ENCODE results near the gene RNASE13.

RNASE13 gene

DNA sequence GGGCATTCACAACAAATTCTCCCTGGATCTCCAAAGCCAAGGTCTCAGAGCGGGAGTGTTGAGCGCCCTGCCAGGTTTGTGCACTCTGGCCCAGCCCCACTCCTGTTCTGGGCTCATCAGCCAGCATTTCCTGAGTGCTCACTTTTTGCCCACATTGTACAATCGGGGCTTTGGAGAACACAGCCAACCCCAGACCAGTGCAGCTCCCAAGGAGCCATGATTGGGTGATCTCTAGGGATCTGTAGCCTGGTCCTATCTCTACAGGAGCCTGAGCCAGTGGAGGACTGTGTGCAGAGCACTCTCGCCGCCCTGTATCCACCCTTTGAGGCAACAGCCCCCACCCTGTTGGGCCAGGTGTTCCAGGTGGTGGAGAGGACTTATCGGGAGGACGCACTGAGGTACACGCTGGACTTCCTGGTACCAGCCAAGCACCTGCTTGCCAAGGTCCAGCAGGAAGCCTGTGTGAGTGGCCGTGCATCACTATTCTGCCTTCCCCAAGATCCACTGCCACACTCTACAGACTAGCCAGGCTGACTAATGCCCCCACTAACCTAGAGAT is 38.3 kb upstream of the RNASE13 start:
- Histone ChIP-seq H3K18ac (ENCODE audit: low read length) (no peak overlapping the region), H2BK5ac (ENCODE audit: low read length) (no peak overlapping the region), H3K27me3 (ENCODE audit: insufficient read depth, low read length, poor library complexity) (no peaks in the 10 kb centered on the region), H3K4me2 (ENCODE audit: low read length) (no peak overlapping the region), H3K79me2 (ENCODE audit: control insufficient read depth, insufficient read depth, low read length) (peaks cover 3% of the 10 kb centered on the region), H3K79me1 (ENCODE audit: low read length) (peaks cover 8% of the 10 kb centered on the region), H2BK15ac (replicated peaks; ENCODE audit: low read depth) (no peak overlapping the region), H2AK5ac (ENCODE audit: low read length) (no peak overlapping the region), H3K4me3 (ENCODE audit: low read length) (no peak overlapping the region), H2BK120ac (ENCODE audit: low read depth, low read length) (no peak overlapping the region), H3K27ac (ENCODE audit: low read depth, low read length) (no peak overlapping the region), H3K4ac (ENCODE audit: low read depth, low read length) (no peak overlapping the region), H3K23ac (ENCODE audit: low read length) (no peak overlapping the region), H4K5ac (ENCODE audit: low read length) (no peak overlapping the region), H4K8ac (ENCODE audit: low read depth, low read length) (no peak overlapping the region), H3K4me1 (ENCODE audit: control insufficient read depth, low read depth, low read length) (peaks cover 5% of the 10 kb centered on the region), H3K56ac (ENCODE audit: low read length) (peak overlapping the region; percentile 99), H3K36me3 (ENCODE audit: control insufficient read depth, insufficient read depth, low read length) (peaks cover 13% of the 10 kb centered on the region), H3K9ac (ENCODE audit: low read length) (no peak overlapping the region)
- no CpG with 5 or more reads among the region's 9 CpGs for WGBS (ENCODE audit: extremely low coverage, insufficient coverage, low lambda C conversion rate)
- no peak for DNase-seq

DNA sequence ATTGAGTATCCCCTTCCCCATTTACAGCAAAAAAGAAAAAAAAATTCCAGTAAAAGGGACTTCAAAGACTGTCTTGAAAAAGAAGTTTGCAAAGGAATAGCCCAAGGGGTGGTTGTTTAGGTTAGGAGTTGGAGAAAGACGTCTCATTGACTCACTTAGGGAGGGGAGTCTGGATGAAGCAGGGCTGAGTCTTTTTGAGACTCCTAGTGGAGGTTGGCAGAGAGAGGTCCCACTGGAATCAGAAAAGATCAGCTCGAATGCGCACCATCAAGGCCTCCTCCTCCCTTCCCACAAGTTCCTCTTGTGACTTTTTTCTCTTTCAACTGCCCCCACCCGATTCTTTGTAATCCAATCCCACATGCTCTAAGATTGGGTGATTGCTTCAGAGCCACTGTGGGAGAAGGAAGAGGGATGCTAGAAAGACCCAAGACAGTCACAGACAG is 37.4 kb upstream of the RNASE13 start:
- Histone ChIP-seq H4K8ac (ENCODE audit: low read depth, low read length) (no peak overlapping the region), H3K36me3 (ENCODE audit: control insufficient read depth, insufficient read depth, low read length) (peaks cover 11% of the 10 kb centered on the region), H2BK5ac (ENCODE audit: low read length) (peak overlapping the region; percentile 95), H3K4me2 (ENCODE audit: low read length) (peak overlapping the region; percentile 78), H4K5ac (ENCODE audit: low read length) (peak overlapping the region; percentile 12), H3K23ac (ENCODE audit: low read length) (peak overlapping the region; percentile 9), H3K9ac (ENCODE audit: low read length) (peak overlapping the region; percentile 93), H3K18ac (ENCODE audit: low read length) (peak overlapping the region; percentile 95), H3K4me1 (ENCODE audit: control insufficient read depth, low read depth, low read length) (peaks cover 5% of the 10 kb centered on the region), H3K79me1 (ENCODE audit: low read length) (peaks cover 8% of the 10 kb centered on the region), H2BK15ac (replicated peaks; ENCODE audit: low read depth) (no peak overlapping the region), H3K27me3 (ENCODE audit: insufficient read depth, low read length, poor library complexity) (no peaks in the 10 kb centered on the region), H3K4ac (ENCODE audit: low read depth, low read length) (no peak overlapping the region), H3K79me2 (ENCODE audit: control insufficient read depth, insufficient read depth, low read length) (peaks cover 3% of the 10 kb centered on the region), H3K27ac (ENCODE audit: low read depth, low read length) (peak overlapping the region; percentile 99), H2AK5ac (ENCODE audit: low read length) (peak overlapping the region; percentile 43), H2BK120ac (ENCODE audit: low read depth, low read length) (no peak overlapping the region), H3K56ac (ENCODE audit: low read length) (peak overlapping the region; percentile 99), H3K4me3 (ENCODE audit: low read length) (peak overlapping the region; percentile 46)
- no CpG with 5 or more reads among the region's 4 CpGs for WGBS (ENCODE audit: extremely low coverage, insufficient coverage, low lambda C conversion rate)
- DNase-seq: peak; percentile 70

- Histone ChIP-seq H3K27me3 (ENCODE audit: insufficient read depth, low read length, poor library complexity) (no peaks in the 10 kb centered on the region), H3K56ac (ENCODE audit: low read length) (peak overlapping the region; percentile 99), H3K4me1 (ENCODE audit: control insufficient read depth, low read depth, low read length) (peaks cover 5% of the 10 kb centered on the region), H3K23ac (ENCODE audit: low read length) (peak overlapping the region; percentile 98), H3K4me2 (ENCODE audit: low read length) (peak overlapping the region; percentile 97), H3K4ac (ENCODE audit: low read depth, low read length) (peak overlapping the region; percentile 46), H2BK5ac (ENCODE audit: low read length) (peak overlapping the region; percentile 98), H4K5ac (ENCODE audit: low read length) (peak overlapping the region; percentile 12), H2BK15ac (replicated peaks; ENCODE audit: low read depth) (no peak overlapping the region), H3K79me1 (ENCODE audit: low read length) (peaks cover 8% of the 10 kb centered on the region), H2BK120ac (ENCODE audit: low read depth, low read length) (peak overlapping the region; percentile 14), H3K79me2 (ENCODE audit: control insufficient read depth, insufficient read depth, low read length) (peaks cover 3% of the 10 kb centered on the region), H3K18ac (ENCODE audit: low read length) (peak overlapping the region; percentile 95), H3K9ac (ENCODE audit: low read length) (peak overlapping the region; percentile 98), H3K4me3 (ENCODE audit: low read length) (peak overlapping the region; percentile 89), H2AK5ac (ENCODE audit: low read length) (peak overlapping the region; percentile 43), H3K36me3 (ENCODE audit: control insufficient read depth, insufficient read depth, low read length) (peaks cover 8% of the 10 kb centered on the region), H4K8ac (ENCODE audit: low read depth, low read length) (no peak overlapping the region), H3K27ac (ENCODE audit: low read depth, low read length) (peak overlapping the region; percentile 99)
- no CpG with 5 or more reads among the region's 37 CpGs for WGBS (ENCODE audit: extremely low coverage, insufficient coverage, low lambda C conversion rate)
- DNase-seq: peak; percentile 98
Measured at GRCh38 chr14:21071225-21072030, 36.8 kb upstream of the RNASE13 start.

DNA sequence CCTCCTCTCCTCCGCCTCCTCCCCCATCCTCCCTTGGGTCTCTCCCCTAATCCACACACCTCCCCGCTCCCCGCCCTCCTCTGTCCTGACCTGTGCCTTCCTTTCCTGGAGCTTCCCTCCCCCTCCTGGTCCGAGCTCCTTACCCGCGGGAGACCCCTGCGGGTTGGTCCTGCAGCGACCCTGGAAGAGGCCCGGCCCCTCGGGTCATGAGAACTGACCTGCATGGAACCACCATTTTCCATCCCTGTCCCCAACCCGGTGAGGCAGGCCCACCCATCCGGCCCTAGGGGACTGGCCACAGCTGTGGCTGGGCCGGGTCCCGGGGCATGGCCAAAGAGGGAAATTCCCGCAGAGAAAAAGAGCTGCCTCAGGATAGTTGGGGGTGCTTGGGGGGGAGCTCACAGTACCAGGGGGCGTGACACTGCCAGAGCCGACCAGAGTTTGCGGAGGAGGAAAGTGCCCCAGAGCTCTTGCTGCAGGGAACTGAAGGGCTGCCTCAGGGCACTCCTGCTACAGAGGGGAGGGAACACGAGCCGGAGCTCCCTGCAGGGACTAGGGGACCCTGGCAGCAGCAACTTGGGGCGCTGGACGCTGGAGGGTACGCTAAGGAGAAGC is 36.1 kb upstream of the RNASE13 start:
- Histone ChIP-seq H2BK120ac (ENCODE audit: low read depth, low read length) (peak overlapping the region; percentile 8), H3K4me2 (ENCODE audit: low read length) (peak overlapping the region; percentile 97), H3K18ac (ENCODE audit: low read length) (peak overlapping the region; percentile 77), H3K4me3 (ENCODE audit: low read length) (peak overlapping the region; percentile 89), H3K56ac (ENCODE audit: low read length) (peak overlapping the region; percentile 99), H2BK15ac (replicated peaks; ENCODE audit: low read depth) (no peak overlapping the region), H3K27ac (ENCODE audit: low read depth, low read length) (peak overlapping the region; percentile 99), H2AK5ac (ENCODE audit: low read length) (no peak overlapping the region), H3K79me1 (ENCODE audit: low read length) (peaks cover 8% of the 10 kb centered on the region), H3K36me3 (ENCODE audit: control insufficient read depth, insufficient read depth, low read length) (peaks cover 5% of the 10 kb centered on the region), H3K9ac (ENCODE audit: low read length) (peak overlapping the region; percentile 98), H4K5ac (ENCODE audit: low read length) (no peak overlapping the region), H3K4ac (ENCODE audit: low read depth, low read length) (peak overlapping the region; percentile 46), H4K8ac (ENCODE audit: low read depth, low read length) (no peak overlapping the region), H3K4me1 (ENCODE audit: control insufficient read depth, low read depth, low read length) (peaks cover 5% of the 10 kb centered on the region), H2BK5ac (ENCODE audit: low read length) (peak overlapping the region; percentile 98), H3K23ac (ENCODE audit: low read length) (peak overlapping the region; percentile 98), H3K27me3 (ENCODE audit: insufficient read depth, low read length, poor library complexity) (no peaks in the 10 kb centered on the region), H3K79me2 (ENCODE audit: control insufficient read depth, insufficient read depth, low read length) (peaks cover 3% of the 10 kb centered on the region)
- WGBS (ENCODE audit: extremely low coverage, insufficient coverage, low lambda C conversion rate): no CpG with 5 or more reads among the region's 23 CpGs
- peak; percentile 94 for DNase-seq

DNA sequence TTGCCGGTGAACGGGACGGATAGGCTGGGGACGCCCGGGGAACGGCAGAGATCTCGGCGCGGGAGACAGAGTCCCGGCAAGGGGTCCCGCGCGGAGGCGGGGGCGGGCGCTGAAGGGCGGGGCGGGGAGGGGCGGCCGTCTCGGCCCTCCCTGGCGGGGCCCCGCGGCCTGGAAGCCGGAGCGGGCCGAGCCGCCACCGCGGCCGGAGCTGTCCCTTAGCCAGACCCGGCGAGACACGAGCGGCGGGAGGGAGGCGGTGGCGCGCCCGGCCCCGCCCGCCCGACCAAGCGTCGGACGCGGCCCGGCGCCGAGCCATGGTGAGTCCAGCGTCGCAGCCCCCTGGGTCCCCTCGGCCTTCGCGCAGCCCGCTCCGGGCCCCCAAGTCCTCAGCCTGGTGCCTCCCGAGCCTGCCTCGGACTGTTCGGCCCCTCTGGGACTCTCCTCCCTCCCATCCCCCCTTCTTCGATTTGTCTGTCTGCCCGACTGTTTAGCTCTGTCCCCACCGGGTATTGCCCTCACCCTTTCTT is 35.5 kb upstream of the RNASE13 start, which contains the start of gene ARHGEF40:
Gene ARHGEF40 (plus strand): TSS at position 222 of the 527 bp plus-strand sequence. CDS start 93 bp downstream, at position 315.
- Histone ChIP-seq H3K79me1 (ENCODE audit: low read length) (peaks cover 8% of the 10 kb centered on the region), H3K9ac (ENCODE audit: low read length) (peak within 1 kb of the TSS; percentile 98), H3K18ac (ENCODE audit: low read length) (peak within 1 kb of the TSS; percentile 77), H3K36me3 (ENCODE audit: control insufficient read depth, insufficient read depth, low read length) (peaks cover 2% of the 10 kb centered on the region), H3K79me2 (ENCODE audit: control insufficient read depth, insufficient read depth, low read length) (peaks cover 3% of the 10 kb centered on the region), H3K4me3 (ENCODE audit: low read length) (peak within 1 kb of the TSS; percentile 89), H4K8ac (ENCODE audit: low read depth, low read length) (no peak within 1 kb of the TSS), H3K27me3 (ENCODE audit: insufficient read depth, low read length, poor library complexity) (no peaks in the 10 kb centered on the region), H2BK120ac (ENCODE audit: low read depth, low read length) (peak within 1 kb of the TSS; percentile 16), H3K56ac (ENCODE audit: low read length) (peak within 1 kb of the TSS; percentile 99), H3K4ac (ENCODE audit: low read depth, low read length) (peak within 1 kb of the TSS; percentile 74), H3K27ac (ENCODE audit: low read depth, low read length) (peak within 1 kb of the TSS; percentile 99), H3K4me1 (ENCODE audit: control insufficient read depth, low read depth, low read length) (peaks cover 5% of the 10 kb centered on the region), H3K23ac (ENCODE audit: low read length) (peak within 1 kb of the TSS; percentile 98), H2BK5ac (ENCODE audit: low read length) (peak within 1 kb of the TSS; percentile 98), H3K4me2 (ENCODE audit: low read length) (peak within 1 kb of the TSS; percentile 97), H2AK5ac (ENCODE audit: low read length) (no peak within 1 kb of the TSS), H4K5ac (ENCODE audit: low read length) (no peak within 1 kb of the TSS), H2BK15ac (replicated peaks; ENCODE audit: low read depth) (no peak within 1 kb of the TSS)
- WGBS (ENCODE audit: extremely low coverage, insufficient coverage, low lambda C conversion rate): no CpG with 5 or more reads among the region's 63 CpGs
- DNase-seq: peak; percentile 63
